ENCODE measurements around the gene CADPS.

CADPS gene

DNA sequence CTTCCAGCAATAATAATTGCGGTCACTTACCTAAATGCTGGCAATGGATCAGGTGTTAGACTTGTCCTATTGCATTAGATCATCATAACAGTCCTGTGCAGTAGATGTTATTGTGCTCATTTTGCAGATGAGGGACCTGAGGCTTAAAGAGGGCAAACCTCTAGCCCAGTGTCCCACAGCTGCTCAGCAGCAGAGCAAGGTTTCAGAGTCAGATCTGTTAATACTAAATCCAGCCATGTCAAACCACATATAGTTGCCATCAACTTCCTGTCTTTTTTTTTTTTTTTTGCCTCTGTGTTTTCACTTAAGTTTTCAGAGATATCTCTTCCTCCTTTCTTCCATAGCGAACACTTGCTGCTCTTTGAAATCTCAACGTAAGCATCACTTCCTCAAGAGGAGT lies 514.0 kb downstream of the CADPS start:
- TF ChIP-seq ZFX (IDR thresholded peaks at IDR 0.05; ENCODE audit: borderline replicate concordance) = no peak
- TF ChIP-seq, protein P1, sequence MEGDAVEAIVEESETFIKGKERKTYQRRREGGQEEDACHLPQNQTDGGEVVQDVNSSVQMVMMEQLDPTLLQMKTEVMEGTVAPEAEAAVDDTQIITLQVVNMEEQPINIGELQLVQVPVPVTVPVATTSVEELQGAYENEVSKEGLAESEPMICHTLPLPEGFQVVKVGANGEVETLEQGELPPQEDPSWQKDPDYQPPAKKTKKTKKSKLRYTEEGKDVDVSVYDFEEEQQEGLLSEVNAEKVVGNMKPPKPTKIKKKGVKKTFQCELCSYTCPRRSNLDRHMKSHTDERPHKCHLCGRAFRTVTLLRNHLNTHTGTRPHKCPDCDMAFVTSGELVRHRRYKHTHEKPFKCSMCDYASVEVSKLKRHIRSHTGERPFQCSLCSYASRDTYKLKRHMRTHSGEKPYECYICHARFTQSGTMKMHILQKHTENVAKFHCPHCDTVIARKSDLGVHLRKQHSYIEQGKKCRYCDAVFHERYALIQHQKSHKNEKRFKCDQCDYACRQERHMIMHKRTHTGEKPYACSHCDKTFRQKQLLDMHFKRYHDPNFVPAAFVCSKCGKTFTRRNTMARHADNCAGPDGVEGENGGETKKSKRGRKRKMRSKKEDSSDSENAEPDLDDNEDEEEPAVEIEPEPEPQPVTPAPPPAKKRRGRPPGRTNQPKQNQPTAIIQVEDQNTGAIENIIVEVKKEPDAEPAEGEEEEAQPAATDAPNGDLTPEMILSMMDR (IDR thresholded peaks at IDR 0.05) = no peak
- H3K27ac ChIP-seq = no peak overlapping the region

DNA sequence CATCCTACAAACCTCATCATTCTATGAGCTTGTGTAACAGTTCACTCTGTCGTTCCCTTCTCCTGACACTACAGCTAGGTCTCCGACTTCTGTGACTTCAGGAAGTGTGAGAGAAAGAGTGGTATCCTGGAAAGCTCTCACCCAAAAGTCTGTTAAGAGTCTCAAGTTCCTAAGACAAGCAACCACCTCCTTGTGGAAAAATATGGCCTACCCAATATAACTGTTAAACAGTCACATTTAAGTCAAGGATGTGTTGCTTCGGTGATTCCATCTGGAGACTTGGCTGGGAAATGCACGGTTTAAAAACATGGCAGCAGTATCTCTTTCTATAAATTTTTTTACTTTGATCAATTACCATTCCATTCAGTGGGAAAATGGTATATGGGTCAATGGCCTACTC lies 515.7 kb downstream of the CADPS start:
- no peak overlapping the region for H3K27ac ChIP-seq
- no peak for TF ChIP-seq ZFX (IDR thresholded peaks at IDR 0.05; ENCODE audit: borderline replicate concordance)
- TF ChIP-seq, protein P1 (IDR thresholded peaks at IDR 0.05) = no peak

DNA sequence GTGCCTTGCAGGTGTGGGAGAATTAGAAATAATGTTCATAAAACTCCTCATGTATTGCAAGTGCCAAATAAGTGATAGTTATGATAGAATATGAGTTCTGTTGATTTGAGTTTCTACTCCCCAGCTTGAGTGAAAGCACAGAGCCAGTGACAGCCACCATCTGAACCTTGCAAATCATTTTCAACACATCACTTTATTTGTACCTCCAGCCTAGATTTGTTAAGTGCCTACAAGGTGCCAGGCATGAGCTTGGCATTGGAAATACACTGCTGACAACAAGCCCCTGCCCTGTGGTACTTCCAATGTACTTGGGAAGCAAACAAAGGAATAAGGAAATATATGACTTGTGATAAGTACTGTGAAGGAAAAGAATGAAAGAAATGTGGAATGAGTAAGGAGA lies 518.9 kb downstream of the CADPS start:
- no peak overlapping the region for H3K27ac ChIP-seq
- TF ChIP-seq, protein P1 (IDR thresholded peaks at IDR 0.05) = no peak
- TF ChIP-seq ZFX (IDR thresholded peaks at IDR 0.05; ENCODE audit: borderline replicate concordance) = no peak

DNA sequence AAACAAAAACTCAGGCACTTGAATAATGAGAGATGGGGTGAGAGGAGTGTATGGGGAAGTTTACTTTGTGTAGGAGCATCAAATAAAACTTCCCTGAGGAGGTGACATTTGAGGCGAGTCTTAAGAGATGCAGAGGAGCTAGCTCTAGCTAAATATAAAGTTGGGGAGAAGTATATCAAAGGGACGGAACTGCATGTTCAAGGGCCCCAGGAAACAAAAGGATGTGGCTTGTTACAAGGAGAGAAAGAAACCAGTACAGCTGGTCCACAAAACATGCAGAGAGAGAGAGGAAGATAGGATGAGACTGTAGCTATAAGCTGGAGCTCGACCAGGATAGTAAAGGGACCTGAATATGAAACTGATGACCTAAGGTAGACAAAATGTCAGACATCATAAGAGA lies 519.5 kb downstream of the CADPS start:
- no peak overlapping the region for H3K27ac ChIP-seq
- no peak for TF ChIP-seq ZFX (IDR thresholded peaks at IDR 0.05; ENCODE audit: borderline replicate concordance)
- TF ChIP-seq, protein P1 (IDR thresholded peaks at IDR 0.05) = no peak

All from 22Rv1 (cell line).